SK-N-SH (cell line): ENCODE data around the gene RPL21. TPM values are rescaled to one million over a fixed set of nuclear protein-coding genes. Genes with fewer than 3 reads are reported as not detected.

Experiments
- polyA plus RNA-seq, 3 experiments: library from polyadenylated mRNA; depleted of rRNA; stranded (reverse); fragments of >200 nt; gene quantifications; 2 replicates each; pipeline ENCODE4 v1.2.3, GENCODE V29; 2012
- small RNA-seq, 7 experiments: library from RNA; depleted of rRNA; stranded (forward); fragments of <200 nt; gene quantifications; one replicate each; pipeline ENCODE3, GENCODE V24; 2012

RPL21 gene
- polyA plus RNA-seq, 1 of the 3 experiments (the other 2 are of a cell fraction) = 1,261 TPM

Small RNA genes lying within 50 kb of the gene (small RNA-seq; reads per million reads assigned to genes)
- gene SNORA27 = 0 reads per million in 7 experiments
- gene SNORD102 = 0 reads per million in 7 experiments

Other genes with a start within 250 kb of the RPL21 start
- gene USP12, start 79.7 kb upstream of the RPL21 start, polyA plus RNA-seq (2012; rRNA removed) = 5.0 and 6.3 TPM in 2 replicates
- gene RASL11A, start 19.3 kb downstream of the RPL21 start, polyA plus RNA-seq (2012; rRNA removed) = 1.2 and 2.7 TPM in 2 replicates
- 57.1 and 75.4 TPM in 2 replicates for gene GTF3A, start 173.1 kb downstream of the RPL21 start, polyA plus RNA-seq (2012; rRNA removed)
- gene MTIF3, start 199.0 kb downstream of the RPL21 start, polyA plus RNA-seq (2012; rRNA removed) = 29.5 and 35.6 TPM in 2 replicates